Measurements from ENCODE around the gene SBK1. TPM values are rescaled to one million over a fixed set of nuclear protein-coding genes. Genes with fewer than 3 reads are reported as not detected.

The SBK1 gene
- total RNA-seq, 1 experiment from 2014 or later: 0.27 TPM

DNA sequence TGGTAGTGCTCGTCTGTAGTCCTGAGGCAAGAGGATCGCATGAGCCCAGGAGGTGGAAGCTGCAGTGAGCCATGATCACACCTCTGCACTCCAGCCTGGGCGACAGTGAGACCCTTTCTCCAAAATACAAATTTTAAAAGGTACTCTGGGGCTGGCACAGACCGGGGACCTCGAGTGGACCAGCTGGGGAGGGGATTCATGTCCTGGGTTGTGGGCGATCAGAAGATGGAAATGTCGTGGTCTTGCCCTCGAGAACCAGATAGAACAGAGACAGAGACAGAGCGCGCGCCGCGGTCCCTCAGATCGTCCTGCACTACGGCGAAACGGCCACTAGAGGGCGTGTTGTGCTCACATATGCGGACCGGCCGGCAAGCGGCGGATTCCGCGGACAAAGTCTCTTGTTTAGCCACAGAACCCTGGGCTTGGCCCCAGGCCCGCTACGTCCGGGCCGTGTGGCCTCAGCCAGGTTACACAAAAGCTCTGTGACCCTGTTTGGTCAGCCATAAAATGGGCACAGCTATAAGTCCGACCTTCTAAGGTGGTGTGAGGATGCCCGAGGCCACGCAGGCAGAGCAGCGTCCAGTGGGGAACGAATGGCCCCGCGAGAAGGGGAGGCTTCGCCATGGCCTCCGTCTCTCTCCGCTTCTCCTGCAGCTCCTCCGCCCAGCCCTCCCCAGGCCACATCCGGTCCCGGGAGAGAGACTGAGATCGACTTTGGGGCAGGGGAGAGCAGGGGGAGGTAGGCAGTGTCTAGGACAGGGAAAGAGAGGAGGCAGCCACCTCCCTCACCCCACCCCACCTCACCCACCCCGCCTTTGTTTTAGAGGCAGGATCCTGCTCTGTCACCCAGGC, 14.6 kb upstream of the SBK1 start:
- in situ Hi-C loops (cut with HindIII; ENCODE audit: low pct_unique_long_range_greater_than_20kb, low sequenced_read_pairs): no loop called here
- peak; percentile 77 for DNase-seq (ENCODE audit: low read depth)

DNA sequence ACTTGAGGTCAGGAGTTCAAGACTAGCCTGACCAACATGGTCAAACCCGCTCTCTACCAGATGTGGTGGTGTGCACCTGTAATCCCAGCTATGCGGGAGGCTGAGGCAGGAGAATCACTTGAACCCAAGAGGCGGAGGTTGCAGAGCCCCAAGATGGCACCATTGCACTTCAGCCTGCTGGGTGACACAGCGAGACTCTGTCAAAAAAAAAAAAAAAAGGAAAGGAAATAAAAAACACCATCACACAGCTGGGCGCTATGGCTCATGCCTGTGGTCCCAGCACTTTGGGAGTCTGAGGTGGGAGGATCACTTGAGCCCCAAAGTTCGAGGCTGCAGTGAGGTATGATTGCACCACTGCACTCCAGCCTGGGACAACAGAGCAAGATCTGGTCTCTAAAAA, 13.3 kb upstream of the SBK1 start:
- DNase-seq (ENCODE audit: low read depth): no peak
- in situ Hi-C loops (cut with HindIII; ENCODE audit: low pct_unique_long_range_greater_than_20kb, low sequenced_read_pairs): no loop called here

DNA sequence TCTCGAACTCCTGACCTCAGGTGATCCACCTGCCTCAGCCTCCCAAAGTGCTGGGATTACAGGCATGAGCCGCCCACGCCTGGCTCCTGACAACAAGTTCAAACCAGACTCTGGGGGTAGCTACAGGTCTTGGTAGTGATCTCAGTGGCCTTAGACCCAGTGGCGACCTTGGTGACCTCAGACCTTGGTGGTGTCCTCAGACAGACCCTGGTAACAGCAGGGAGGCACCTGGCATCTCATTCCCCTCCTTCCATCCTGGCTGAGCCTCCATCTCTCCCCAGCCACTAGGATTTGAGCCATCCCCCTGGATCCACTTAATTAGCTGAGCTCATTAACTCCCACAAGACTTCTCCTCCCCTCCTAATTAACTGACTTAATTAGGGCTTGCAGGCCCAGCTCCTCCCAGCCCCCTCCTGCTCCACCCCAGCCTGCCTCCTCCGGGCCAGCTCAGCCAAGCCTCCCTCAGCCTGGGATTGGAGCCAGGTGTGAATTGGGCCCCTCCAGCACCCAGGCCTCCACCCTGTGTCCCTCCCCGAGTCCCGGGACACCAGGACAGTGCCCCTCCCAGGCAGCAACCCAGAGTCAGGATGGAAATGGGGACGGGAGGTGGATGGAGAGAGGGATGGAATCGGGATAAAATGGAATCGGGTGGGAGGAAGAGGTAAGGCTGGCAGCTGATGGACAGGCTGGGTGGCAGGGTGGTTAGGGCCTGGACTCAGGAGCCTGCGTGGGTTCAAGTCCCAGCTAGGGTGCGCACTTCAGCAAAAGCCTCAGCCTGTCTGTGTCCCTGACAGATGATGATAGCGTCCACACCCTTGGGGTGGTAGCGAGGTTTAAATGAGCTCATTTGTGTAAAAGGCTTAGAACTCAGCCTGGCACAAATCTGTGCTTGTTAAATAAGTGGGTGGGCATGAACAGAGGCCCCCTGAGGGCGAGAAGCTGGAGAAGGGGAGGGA, 11.2 kb upstream of the SBK1 start:
- no peak for DNase-seq (ENCODE audit: low read depth)
- in situ Hi-C loops (cut with HindIII; ENCODE audit: low pct_unique_long_range_greater_than_20kb, low sequenced_read_pairs): no loop called here

- no peak for DNase-seq (ENCODE audit: low read depth)
- in situ Hi-C loops (cut with HindIII; ENCODE audit: low pct_unique_long_range_greater_than_20kb, low sequenced_read_pairs): no loop called here
Measured at GRCh38 chr16:28282045-28282444, 10.3 kb upstream of the SBK1 start.

- in situ Hi-C loops (cut with HindIII; ENCODE audit: low pct_unique_long_range_greater_than_20kb, low sequenced_read_pairs): no loop called here
Measured at GRCh38 chr16:28283173-28283572, 9.2 kb upstream of the SBK1 start.

DNA sequence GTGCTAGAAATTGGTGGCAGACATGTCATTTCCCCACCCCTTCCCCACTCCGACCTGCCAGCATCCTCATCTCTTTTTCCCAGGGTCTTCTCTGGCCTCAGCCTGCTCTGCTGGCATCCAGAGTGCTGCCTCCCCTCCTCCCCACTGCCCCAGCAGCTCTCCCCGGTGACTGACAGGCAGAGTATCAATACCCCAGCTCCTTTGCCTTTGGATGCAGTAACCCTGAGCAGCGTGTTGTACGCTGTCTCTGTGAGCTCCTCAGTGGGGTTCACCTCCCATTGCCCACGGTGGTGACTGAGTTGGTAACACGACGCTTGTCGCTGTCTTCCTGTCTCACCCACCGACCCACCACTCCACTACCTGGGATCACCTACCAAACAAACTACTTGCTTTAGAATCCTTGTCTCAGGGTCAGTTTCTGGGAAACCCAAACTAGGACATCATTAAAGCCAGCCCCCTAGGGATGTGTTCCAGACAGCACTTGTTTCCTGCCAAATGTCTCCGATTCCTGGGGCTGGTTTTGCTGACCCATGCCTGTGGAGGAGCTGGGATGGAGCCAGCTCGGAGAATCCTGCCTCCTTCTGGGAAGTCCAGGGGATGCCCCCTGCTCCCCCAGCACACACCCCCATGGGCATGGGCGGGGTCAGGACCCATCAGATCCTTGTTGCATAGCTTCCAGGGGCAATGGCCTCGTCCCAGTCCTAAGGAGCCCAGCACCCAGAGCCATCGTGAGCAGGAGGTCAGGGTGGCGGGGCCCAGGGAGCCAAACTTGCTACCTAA, 8.3 kb upstream of the SBK1 start:
- DNase-seq (ENCODE audit: low read depth): no peak
- in situ Hi-C loops (cut with HindIII; ENCODE audit: low pct_unique_long_range_greater_than_20kb, low sequenced_read_pairs): no loop called here

More at GRCh38 chr16:28283173-28283572, 9.2 kb upstream of the SBK1 start:
- no peak for DNase-seq (ENCODE audit: low read depth)

DNA sequence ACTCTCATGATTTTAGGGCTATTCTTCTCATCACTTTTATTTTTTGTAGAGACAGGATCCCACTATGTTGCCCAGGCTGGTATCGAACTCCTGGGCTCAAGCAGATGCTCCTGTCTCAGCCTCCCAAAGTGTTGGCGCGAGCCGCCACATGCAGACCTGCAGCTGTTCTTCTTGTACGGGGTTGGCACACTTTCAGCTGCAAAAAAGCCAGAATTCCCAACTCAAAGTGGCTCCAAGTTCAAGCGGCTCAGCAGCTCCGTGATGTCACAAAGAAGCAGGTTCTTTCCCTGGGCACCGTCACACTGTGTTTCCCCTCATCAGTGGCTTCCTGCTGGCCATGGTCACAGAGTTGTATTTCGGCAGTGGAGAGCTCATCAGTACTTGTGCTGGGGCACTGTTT, 6.7 kb upstream of the SBK1 start:
- in situ Hi-C loops (cut with HindIII; ENCODE audit: low pct_unique_long_range_greater_than_20kb, low sequenced_read_pairs): no loop called here
- no peak for DNase-seq (ENCODE audit: low read depth)

- no peak for DNase-seq (ENCODE audit: low read depth)
- in situ Hi-C loops (cut with HindIII; ENCODE audit: low pct_unique_long_range_greater_than_20kb, low sequenced_read_pairs): no loop called here
Measured at GRCh38 chr16:28288114-28288513, 4.2 kb upstream of the SBK1 start.

GRCh38 chr16:28289048-28289447, 3.3 kb upstream of the SBK1 start:
- DNase-seq (ENCODE audit: low read depth): no peak
- in situ Hi-C loops (cut with HindIII; ENCODE audit: low pct_unique_long_range_greater_than_20kb, low sequenced_read_pairs): no loop called here

DNA sequence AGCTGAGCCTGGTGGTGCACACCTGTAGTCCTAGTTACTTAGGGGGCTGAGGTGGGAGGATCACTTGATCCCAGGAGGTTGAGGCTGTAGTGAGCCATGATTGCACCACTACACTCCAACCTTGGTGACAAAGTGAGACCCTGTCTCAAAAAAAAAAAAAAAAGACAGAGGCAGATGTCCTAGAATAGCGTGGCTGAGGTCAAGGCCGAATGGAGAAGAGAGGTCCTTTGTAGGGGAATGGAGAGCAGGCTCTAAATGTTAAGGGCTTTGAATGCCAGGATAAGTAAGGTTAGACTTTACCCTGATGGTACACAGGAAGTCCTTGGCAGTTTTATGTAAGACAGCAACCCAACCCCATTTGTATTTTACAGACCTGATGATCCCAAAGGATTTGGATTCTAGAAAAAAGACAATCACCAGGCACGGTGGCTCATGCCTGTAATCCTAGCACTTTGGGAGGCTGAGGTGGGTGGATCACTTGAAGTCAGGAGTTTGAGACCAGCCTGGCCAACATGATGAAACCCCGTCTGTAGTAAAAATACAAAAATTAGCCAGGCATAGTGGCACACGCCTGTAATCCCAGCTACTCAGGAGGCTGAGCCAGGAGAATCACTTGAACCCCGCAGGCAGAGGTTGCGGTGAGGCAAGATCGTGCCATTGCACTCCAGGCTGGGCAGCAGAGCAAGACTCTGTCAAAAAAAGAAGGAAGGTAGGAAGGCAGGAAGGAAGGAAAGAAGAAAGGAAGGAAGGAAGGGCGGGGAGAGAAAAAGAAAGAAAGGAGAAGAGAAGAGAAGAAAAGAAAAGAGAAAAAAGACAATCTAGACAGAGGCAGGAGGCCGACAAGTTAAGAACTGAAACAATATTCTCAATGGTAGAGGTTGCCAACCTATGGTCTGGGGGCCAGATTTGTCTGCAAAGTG, 2.1 kb upstream of the SBK1 start:
- in situ Hi-C loops (cut with HindIII; ENCODE audit: low pct_unique_long_range_greater_than_20kb, low sequenced_read_pairs): no loop called here
- no peak for DNase-seq (ENCODE audit: low read depth)

- in situ Hi-C loops (cut with HindIII; ENCODE audit: low pct_unique_long_range_greater_than_20kb, low sequenced_read_pairs): no loop called here
- DNase-seq (ENCODE audit: low read depth): no peak
Measured at GRCh38 chr16:28290859-28291254, 1.5 kb upstream of the SBK1 start.

GRCh38 chr16:28292731-28293600, 641 bp downstream of the SBK1 start:
- in situ Hi-C loops (cut with HindIII; ENCODE audit: low pct_unique_long_range_greater_than_20kb, low sequenced_read_pairs): no loop called here

DNA sequence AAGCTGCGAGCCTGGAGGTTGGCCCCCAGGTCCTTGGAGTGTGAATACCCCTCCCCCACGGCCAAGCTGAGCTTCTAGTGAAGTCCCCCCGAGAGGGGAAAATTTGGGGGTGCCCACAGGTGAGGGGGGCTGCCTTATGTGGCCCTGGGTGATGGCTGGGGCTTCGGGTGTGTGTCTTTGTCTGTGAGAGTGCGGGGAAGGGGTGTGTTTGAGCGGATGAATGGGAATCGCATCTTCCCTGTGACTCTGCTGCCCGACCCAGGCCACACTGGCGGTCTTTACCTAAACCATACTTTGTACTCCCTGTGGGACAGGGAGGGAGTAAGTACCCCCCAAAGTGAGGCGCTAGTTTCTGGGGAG, 1.3 kb downstream of the SBK1 start:
- DNase-seq (ENCODE audit: low read depth): no peak
- in situ Hi-C loops (cut with HindIII; ENCODE audit: low pct_unique_long_range_greater_than_20kb, low sequenced_read_pairs): no loop called here

More at GRCh38 chr16:28292731-28293600, 641 bp downstream of the SBK1 start:
- no peak for DNase-seq (ENCODE audit: low read depth)

GRCh38 chr16:28294201-28294600, 1.9 kb downstream of the SBK1 start:
- in situ Hi-C loops (cut with HindIII; ENCODE audit: low pct_unique_long_range_greater_than_20kb, low sequenced_read_pairs): no loop called here
- no peak for DNase-seq (ENCODE audit: low read depth)

- in situ Hi-C loops (cut with HindIII; ENCODE audit: low pct_unique_long_range_greater_than_20kb, low sequenced_read_pairs): no loop called here
- DNase-seq (ENCODE audit: low read depth): no peak
Measured at GRCh38 chr16:28295276-28295675, 3.0 kb downstream of the SBK1 start.

DNA sequence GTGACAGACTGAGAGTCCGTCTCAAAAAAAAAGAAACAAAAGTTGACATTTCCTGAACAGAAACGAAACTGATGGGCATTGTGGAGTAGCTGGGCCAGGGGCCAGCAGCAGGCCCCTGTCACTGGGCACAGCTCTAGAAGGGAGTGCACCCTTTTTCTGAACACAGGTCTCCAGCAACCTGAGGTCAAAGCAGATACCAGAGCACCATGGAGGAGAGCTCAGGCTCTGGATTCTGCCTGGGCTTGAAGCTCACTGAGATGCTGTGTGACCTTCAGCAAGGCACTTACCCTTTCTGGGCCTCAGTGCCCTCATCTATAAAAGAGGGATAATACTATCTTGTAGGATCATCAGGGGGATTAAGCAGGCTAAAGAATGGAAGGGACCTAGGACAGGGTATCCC, 5.0 kb downstream of the SBK1 start:
- in situ Hi-C loops (cut with HindIII; ENCODE audit: low pct_unique_long_range_greater_than_20kb, low sequenced_read_pairs): no loop called here
- DNase-seq (ENCODE audit: low read depth): no peak

Data from Caki2 (cell line).